ENCODE data around the gene DDIT3.
"Not testable (repeated sequence)": the region's sequence is repeated elsewhere in the genome, so short reads cannot be mapped to it uniquely, and the experiment has no call there.

The DDIT3 gene

GRCh38 chr12:57513266-57513665, 7.0 kb downstream of the DDIT3 start:
- Histone ChIP-seq H3K27me3 (no peaks in the 10 kb centered on the region), H3K4me3 (no peak overlapping the region), H3K4me1 (peaks cover 0 to 16% (median 13%) of the 10 kb centered on the region in 4 donors), H3K27ac (no peak overlapping the region), H3K9me3 (no peaks in the 10 kb centered on the region), H3K36me3 (peaks cover 65 to 95% (median 89%) of the 10 kb centered on the region in 3 donors)
- intact Hi-C loops (cut with DNase I; ENCODE audit: low total_unique reads): no loop called here
- DNase-seq: no peak
- TF ChIP-seq, protein P1, sequence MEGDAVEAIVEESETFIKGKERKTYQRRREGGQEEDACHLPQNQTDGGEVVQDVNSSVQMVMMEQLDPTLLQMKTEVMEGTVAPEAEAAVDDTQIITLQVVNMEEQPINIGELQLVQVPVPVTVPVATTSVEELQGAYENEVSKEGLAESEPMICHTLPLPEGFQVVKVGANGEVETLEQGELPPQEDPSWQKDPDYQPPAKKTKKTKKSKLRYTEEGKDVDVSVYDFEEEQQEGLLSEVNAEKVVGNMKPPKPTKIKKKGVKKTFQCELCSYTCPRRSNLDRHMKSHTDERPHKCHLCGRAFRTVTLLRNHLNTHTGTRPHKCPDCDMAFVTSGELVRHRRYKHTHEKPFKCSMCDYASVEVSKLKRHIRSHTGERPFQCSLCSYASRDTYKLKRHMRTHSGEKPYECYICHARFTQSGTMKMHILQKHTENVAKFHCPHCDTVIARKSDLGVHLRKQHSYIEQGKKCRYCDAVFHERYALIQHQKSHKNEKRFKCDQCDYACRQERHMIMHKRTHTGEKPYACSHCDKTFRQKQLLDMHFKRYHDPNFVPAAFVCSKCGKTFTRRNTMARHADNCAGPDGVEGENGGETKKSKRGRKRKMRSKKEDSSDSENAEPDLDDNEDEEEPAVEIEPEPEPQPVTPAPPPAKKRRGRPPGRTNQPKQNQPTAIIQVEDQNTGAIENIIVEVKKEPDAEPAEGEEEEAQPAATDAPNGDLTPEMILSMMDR (IDR thresholded peaks at IDR 0.05): no peak

- H3K27ac ChIP-seq: no peak overlapping the region
- H3K36me3 ChIP-seq: peaks cover 65 to 98% (median 89%) of the 10 kb centered on the region in 3 donors
- H3K4me1 ChIP-seq: peaks cover 0 to 10% (median 7%) of the 10 kb centered on the region in 4 donors
- no peaks in the 10 kb centered on the region for H3K27me3 ChIP-seq
- intact Hi-C loops (cut with DNase I; ENCODE audit: low total_unique reads): no loop called here
- no peak overlapping the region for H3K4me3 ChIP-seq
- DNase-seq: no peak
- no peaks in the 10 kb centered on the region for H3K9me3 ChIP-seq
- TF ChIP-seq, protein P1 (IDR thresholded peaks at IDR 0.05): no peak
Measured at GRCh38 chr12:57512665-57513064, 7.6 kb downstream of the DDIT3 start.

DNA sequence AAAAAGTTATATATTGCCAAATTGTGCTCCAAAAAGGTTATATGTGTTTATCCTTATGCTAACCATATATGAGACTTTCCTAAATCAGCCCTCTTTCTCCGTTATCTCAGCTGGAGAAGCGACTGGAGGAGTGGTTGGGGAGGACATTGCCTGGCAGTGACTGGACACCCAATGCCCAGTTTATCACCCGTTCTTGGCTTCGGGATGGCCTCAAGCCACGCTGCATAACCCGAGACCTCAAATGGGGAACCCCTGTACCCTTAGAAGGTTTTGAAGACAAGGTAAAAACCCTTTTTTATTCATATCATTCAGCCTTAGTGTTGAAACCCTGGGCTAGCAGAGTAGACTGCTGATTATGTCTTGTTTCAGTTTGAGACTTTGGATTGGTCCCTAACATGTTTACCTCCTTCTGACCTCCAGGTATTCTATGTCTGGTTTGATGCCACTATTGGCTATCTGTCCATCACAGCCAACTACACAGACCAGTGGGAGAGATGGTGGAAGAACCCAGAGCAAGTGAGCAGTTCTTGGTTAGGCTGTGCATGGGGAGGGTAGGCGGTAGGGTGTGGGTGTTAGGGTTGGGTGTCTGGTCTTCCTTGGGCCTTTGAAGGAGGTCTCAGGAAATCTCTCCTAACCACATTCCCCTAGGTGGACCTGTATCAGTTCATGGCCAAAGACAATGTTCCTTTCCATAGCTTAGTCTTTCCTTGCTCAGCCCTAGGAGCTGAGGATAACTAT, 8.6 kb downstream of the DDIT3 start:
- Histone ChIP-seq H3K27me3 (no peaks in the 10 kb centered on the region), H3K36me3 (peaks cover 57 to 93% (median 80%) of the 10 kb centered on the region in 3 donors), H3K9me3 (no peaks in the 10 kb centered on the region), H3K27ac (no peak overlapping the region), H3K4me3 (no peak overlapping the region), H3K4me1 (peaks cover 0 to 3% (median under 1%) of the 10 kb centered on the region in 4 donors)
- DNase-seq: no peak
- intact Hi-C loops (cut with DNase I; ENCODE audit: low total_unique reads): no loop called here
- TF ChIP-seq, protein P1 (IDR thresholded peaks at IDR 0.05): no peak

DNA sequence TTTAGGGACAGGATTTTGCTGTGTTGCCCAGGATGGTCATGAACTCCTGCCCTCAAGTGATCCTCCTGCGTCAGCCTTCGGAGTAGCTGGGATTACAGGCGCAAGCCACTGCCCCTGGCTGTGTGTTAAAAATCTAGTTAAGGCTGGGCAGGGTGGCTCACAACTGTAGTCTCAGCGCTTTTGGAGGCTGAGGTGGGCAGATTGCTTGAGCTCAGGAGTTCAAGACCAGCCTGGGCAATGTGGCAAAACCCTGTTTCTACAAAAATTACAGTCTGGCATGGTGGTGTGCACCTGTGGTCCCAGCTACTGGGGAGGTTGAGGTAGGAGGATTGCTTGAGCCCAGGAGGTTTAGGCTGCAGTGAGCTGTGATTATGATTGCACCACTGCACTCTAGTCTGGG, 9.2 kb downstream of the DDIT3 start:
- intact Hi-C loops (cut with DNase I; ENCODE audit: low total_unique reads): no loop called here
- no peaks in the 10 kb centered on the region for H3K27me3 ChIP-seq
- DNase-seq: no peak
- H3K4me3 ChIP-seq: no peak overlapping the region
- TF ChIP-seq, protein P1 (IDR thresholded peaks at IDR 0.05): no peak
- peaks cover 55 to 92% (median 78%) of the 10 kb centered on the region in 3 donors for H3K36me3 ChIP-seq
- H3K27ac ChIP-seq: no peak overlapping the region
- no peaks in the 10 kb centered on the region for H3K9me3 ChIP-seq
- peaks cover 0 to 3% (median 0%) of the 10 kb centered on the region in 4 donors for H3K4me1 ChIP-seq

DNA sequence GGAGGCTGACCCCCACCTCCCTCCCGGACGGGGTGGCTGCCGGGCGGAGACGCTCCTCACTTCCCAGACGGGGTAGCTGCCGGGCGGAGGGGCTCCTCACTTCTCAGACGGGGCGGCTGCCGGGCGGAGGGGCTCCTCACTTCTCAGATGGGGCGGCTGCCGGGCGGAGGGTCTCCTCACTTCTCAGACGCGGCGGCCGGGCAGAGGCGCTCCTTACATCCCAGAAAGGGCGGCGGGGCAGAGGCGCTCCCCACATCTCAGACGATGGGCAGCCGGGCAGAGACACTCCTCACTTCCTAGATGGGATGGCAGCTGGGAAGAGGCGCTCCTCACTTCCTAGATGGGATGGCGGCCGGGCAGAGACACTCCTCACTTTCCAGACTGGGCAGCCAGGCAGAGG, 12.5 kb downstream of the DDIT3 start:
- DNase-seq; intact Hi-C loops (cut with DNase I; ENCODE audit: low total_unique reads); H3K9me3 ChIP-seq; H3K4me3 ChIP-seq; H3K27me3 ChIP-seq; H3K4me1 ChIP-seq; H3K27ac ChIP-seq: not testable (repeated sequence)
- H3K36me3 ChIP-seq: peaks cover 65 to 92% (median 76%) of the 10 kb centered on the region in 3 donors

DNA sequence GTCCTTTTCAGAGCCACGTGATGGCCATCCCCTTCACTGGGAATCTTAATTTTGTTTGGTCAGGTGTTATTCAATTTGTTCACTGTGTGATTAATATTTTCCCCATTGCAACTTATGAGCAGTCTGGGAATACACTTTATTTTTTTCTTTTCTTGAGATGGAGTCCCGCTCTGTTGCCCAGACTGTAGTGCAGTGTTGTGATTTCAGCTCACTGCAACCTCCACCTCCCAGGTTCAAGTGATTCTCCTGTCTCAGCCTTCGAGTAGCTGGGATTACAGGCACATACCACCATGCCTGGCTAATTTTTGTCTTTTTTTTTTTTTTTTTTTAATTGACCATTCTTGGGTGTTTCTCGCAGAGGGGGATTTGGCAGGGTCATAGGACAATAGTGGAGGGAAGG, 13.8 kb downstream of the DDIT3 start:
- H3K4me1 ChIP-seq; H3K9me3 ChIP-seq; H3K27ac ChIP-seq; intact Hi-C loops (cut with DNase I; ENCODE audit: low total_unique reads); H3K4me3 ChIP-seq; DNase-seq; H3K27me3 ChIP-seq: not testable (repeated sequence)
- H3K36me3 ChIP-seq: peaks cover 59 to 92% (median 75%) of the 10 kb centered on the region in 3 donors

GRCh38 chr12:57502311-57502969, 17.9 kb downstream of the DDIT3 start:
- intact Hi-C loops (cut with DNase I; ENCODE audit: low total_unique reads); H3K27ac ChIP-seq; H3K4me3 ChIP-seq; H3K4me1 ChIP-seq; DNase-seq; H3K27me3 ChIP-seq; H3K9me3 ChIP-seq: not testable (repeated sequence)
- H3K36me3 ChIP-seq: peaks cover 77 to 93% (median 81%) of the 10 kb centered on the region in 3 donors

All from tibial artery (tissue), 4 donors.